ENCODE measurements around the gene WFS1. TPM values are rescaled to one million over a fixed set of nuclear protein-coding genes. Genes with fewer than 3 reads are reported as not detected.

Gene WFS1
- total and polyA plus RNA-seq, 2 of the 8 experiments (the other 6 are each of a cell fraction or from before 2014, with no cell fraction given) = 29.1 to 43.1 TPM

DNA sequence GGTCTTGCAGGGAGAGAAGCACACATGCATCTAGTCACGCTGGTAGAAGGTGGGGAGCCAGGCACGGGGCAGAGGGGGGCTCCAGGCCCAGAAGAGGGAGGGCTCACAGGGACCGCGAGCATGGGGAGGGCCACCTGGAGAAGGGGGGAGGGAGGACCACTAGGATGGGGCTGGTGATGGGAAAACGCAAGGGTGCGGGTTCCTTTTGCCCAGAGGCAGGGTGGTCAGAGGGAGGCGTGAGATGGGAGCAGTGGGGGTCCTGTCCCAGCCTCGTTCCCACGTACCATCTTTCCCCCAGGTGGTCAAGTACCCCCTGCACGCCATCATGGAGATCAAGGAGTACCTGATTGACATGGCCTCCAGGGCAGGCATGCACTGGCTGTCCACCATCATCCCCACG lies 30.7 kb downstream of the WFS1 start:
- Histone ChIP-seq H2AK5ac (ENCODE audit: low read depth, low read length) (no peak overlapping the region), H4K20me1 (replicated peaks in 1 of 2; ENCODE audit: control insufficient read depth in 1 of 2, insufficient read depth in 2 of 2, low read length in 2 of 2) (peaks cover 0 to 10% of the 10 kb centered on the region in 2 experiments), H4K5ac (ENCODE audit: insufficient read length, low read depth, low read length) (no peak overlapping the region), H3K27me3 (replicated peaks in 1 of 4; ENCODE audit: control insufficient read depth in 3 of 4, extremely low read depth in 1 of 4, insufficient read depth in 3 of 4, low read length in 3 of 4) (no peaks in the 10 kb centered on the region), H3K4me1 (replicated peaks in 1 of 4; ENCODE audit: control insufficient read depth in 3 of 4, insufficient read depth in 4 of 4, low read length in 3 of 4) (no peaks in the 10 kb centered on the region), H3K9ac (replicated peaks in 1 of 4; ENCODE audit: extremely low read depth in 1 of 4, low read depth in 3 of 4, low read length in 3 of 4) (no peak overlapping the region), H2BK20ac (ENCODE audit: low read length) (no peak overlapping the region), H2BK12ac (ENCODE audit: low read depth, low read length) (no peak overlapping the region), H3K36me3 (ENCODE audit: control insufficient read depth in 2 of 4, insufficient read depth in 4 of 4, low read length in 3 of 4) (peaks cover 0 to 25% (median 18%) of the 10 kb centered on the region in 4 experiments; a peak in 5 of 8 replicates), H4K91ac (replicated peaks; ENCODE audit: insufficient read length, low read length) (no peak overlapping the region), H3K23me2 (ENCODE audit: low read depth, low read length) (peaks cover 5% of the 10 kb centered on the region; the same call in 1 of the 2 replicates), H3K56ac (replicated peaks; ENCODE audit: insufficient read length, low read depth, low read length) (no peak overlapping the region), H3K79me2 (ENCODE audit: control insufficient read depth in 1 of 2, insufficient read depth in 2 of 2, low read length in 2 of 2) (no peaks in the 10 kb centered on the region), H3K4ac (replicated peaks; ENCODE audit: insufficient read length, low read depth, low read length) (no peak overlapping the region), H3K23ac (ENCODE audit: insufficient read length) (no peak overlapping the region), H2BK120ac (replicated peaks; ENCODE audit: low read depth, low read length) (no peak overlapping the region), H3K79me1 (ENCODE audit: low read depth, low read length) (no peaks in the 10 kb centered on the region), H3K9me3 (ENCODE audit: insufficient read depth in 2 of 2, low read depth in 1 of 2, low read length in 1 of 2) (no peaks in the 10 kb centered on the region), H3K4me3 (ENCODE audit: extremely low read depth in 1 of 4, insufficient read depth in 2 of 4, low read depth in 3 of 4, low read length in 4 of 4) (no peak overlapping the region), H3K27ac (ENCODE audit: low read depth, low read length) (no peak overlapping the region), H2AFZ (ENCODE audit: low read length) (no peak overlapping the region), H2BK15ac (ENCODE audit: low read length) (no peak overlapping the region), H3K4me2 (ENCODE audit: insufficient read depth in 1 of 2, low read depth in 2 of 2, low read length in 2 of 2) (no peak overlapping the region), H4K8ac (ENCODE audit: extremely low read depth, insufficient read depth, low read length) (no peak overlapping the region), H2BK5ac (ENCODE audit: low read depth, low read length) (no peak overlapping the region), H3K14ac (ENCODE audit: insufficient read length) (no peak overlapping the region), H3K18ac (ENCODE audit: extremely low read depth, low read length) (no peak overlapping the region)
- DNase-seq (ENCODE audit: low read depth in 1 of 2, low spot score in 2 of 2) = no peak
- CTCF ChIA-PET (ENCODE audit: partially characterized antibody) = interaction anchor here (1.0 to 1.3 kb wide), 3 partner anchors 10 to 27 kb away, joined by 3 to 5 read pairs (median 3); no protein-coding TSS in a partner anchor
- 77% methylated on average over 11 of the region's 11 CpGs; no CpG with 5 or more reads in 1 of the 2 experiments for WGBS, 2 experiments (ENCODE audit: extremely low coverage in 1 of 2, insufficient coverage in 1 of 2, insufficient read length in 1 of 2, insufficient replicate concordance in 2 of 2, low coverage in 1 of 2, low lambda C conversion rate in 2 of 2, missing lambda C conversion rate in 1 of 2)
- POLR2A ChIA-PET (ENCODE audit: partially characterized antibody) = no interaction called here
- FAIRE-seq = no peak
- TF ChIP-seq RBBP5 (IDR thresholded peaks at IDR 0.05; ENCODE audit: borderline replicate concordance, low read depth, low read length) (no peak), GTF2F1 (IDR thresholded peaks at IDR 0.05; ENCODE audit: borderline replicate concordance, low read depth, low read length) (no peak), TAF1 (IDR thresholded peaks at IDR 0.05; ENCODE audit: low read depth, low read length) (no peak), RAD21 (IDR thresholded peaks at IDR 0.05 in 1 of 2, conservative IDR thresholded peaks at IDR 0.05 in 1 of 2; ENCODE audit: low read depth in 2 of 2, low read length in 2 of 2) (no peak), CREB1 (IDR thresholded peaks at IDR 0.05) (no peak), CTCF (IDR thresholded peaks at IDR 0.05; ENCODE audit: control extremely low read depth in 1 of 3, insufficient read depth in 1 of 3, low read depth in 1 of 3, low read length in 3 of 3) (no peak), GABPA (IDR thresholded peaks at IDR 0.05; ENCODE audit: borderline replicate concordance, insufficient read depth, low read length) (no peak), RNF2 (IDR thresholded peaks at IDR 0.05; ENCODE audit: borderline replicate concordance, low read depth, low read length, missing control alignments, poor library complexity, severe bottlenecking) (no peak), KDM5A (IDR thresholded peaks at IDR 0.05; ENCODE audit: low read length) (no peak), JUND (IDR thresholded peaks at IDR 0.05; ENCODE audit: low read length) (no peak), EGR1 (IDR thresholded peaks at IDR 0.05; ENCODE audit: borderline replicate concordance, low read depth, low read length) (no peak)
